WTC11 (cell line): ENCODE data around the gene CHST11. TPM values are rescaled to one million over a fixed set of nuclear protein-coding genes. Genes with fewer than 3 reads are reported as not detected.

Experiments
- ATAC-seq: fragments of 200-7000 bp; cut with Tn5 transposase; 2 replicates; pipeline ENCODE4 v1.10.0; 2021; ENCODE audit warnings: mild to moderate bottlenecking, moderate library complexity
- CTCF ChIA-PET: fragments of 300-600 bp; sonication (Branson Sonifier 250); formaldehyde crosslinking; loops from one replicate; lab custom pipeline; 2021; ENCODE audit warnings: antibody characterized with exemption; lab: Charles Lee
- POLR2A ChIA-PET: fragments of 350-600 bp; sonication (Branson Sonifier 250); formaldehyde crosslinking; loops from one replicate; lab custom pipeline; 2021; ENCODE audit warnings: antibody characterized with exemption; lab: Charles Lee
- DNase-seq: peaks from one replicate; pipeline ENCODE4 v3.0.0; 2021; ENCODE audit warnings: low spot score
- H3K27ac Mint-ChIP-seq: 2 replicates; pipeline ENCODE4 v1.8.0; 2021; ENCODE audit warnings: mixed read lengths
- H3K27me3 Mint-ChIP-seq: 2 replicates; pipeline ENCODE4 v1.8.0; 2021; ENCODE audit warnings: low read depth, mild to moderate bottlenecking, moderate library complexity, mixed read lengths
- H3K36me3 Mint-ChIP-seq: 2 replicates; pipeline ENCODE4 v1.8.0; 2021; ENCODE audit warnings: mixed read lengths
- H3K4me1 Mint-ChIP-seq: 2 replicates; pipeline ENCODE4 v1.8.0; 2022; ENCODE audit warnings: mixed read lengths
- H3K4me3 Mint-ChIP-seq: 2 replicates; pipeline ENCODE4 v1.8.0; 2021; ENCODE audit warnings: mild to moderate bottlenecking, moderate library complexity, mixed read lengths
- H3K9me3 Mint-ChIP-seq: 2 replicates; pipeline ENCODE4 v1.8.0; 2021; ENCODE audit warnings: mixed read lengths
- AFF4 ChIP-seq: sonication (generic); formaldehyde crosslinking; IDR thresholded peaks from 2 replicates; pipeline ENCODE4 v1.8.1; 2023; ENCODE audit warnings: mild to moderate bottlenecking, missing genetic modification reagents, borderline replicate concordance
- ATF1 ChIP-seq: sonication (generic); formaldehyde crosslinking; IDR thresholded peaks from 2 replicates; pipeline ENCODE4 v1.8.1; 2023; ENCODE audit warnings: mild to moderate bottlenecking, moderate library complexity, missing genetic modification reagents
- ATF6 ChIP-seq: sonication (generic); formaldehyde crosslinking; IDR thresholded peaks from 2 replicates; pipeline ENCODE4 v1.8.1; 2023; ENCODE audit warnings: mild to moderate bottlenecking, missing genetic modification reagents
- CDX4 ChIP-seq: fragments of 250-450 bp; sonication (Bioruptor Pico); IDR thresholded peaks from 2 replicates; pipeline ENCODE4 v1.9.0; 2021; ENCODE audit warnings: moderate library complexity, mild to moderate bottlenecking, inconsistent platforms, borderline replicate concordance
- CTCF ChIP-seq: fragments of 200-600 bp; IDR thresholded peaks from 2 replicates; pipeline ENCODE4 v1.8.0; 2022; ENCODE audit warnings: antibody characterized with exemption
- E2F1 ChIP-seq: sonication (generic); formaldehyde crosslinking; IDR thresholded peaks from 2 replicates; pipeline ENCODE4 v1.8.0; 2022; ENCODE audit warnings: mild to moderate bottlenecking, missing genetic modification reagents
- GRHL2 ChIP-seq: fragments of 250-450 bp; sonication (Bioruptor Pico); IDR thresholded peaks from 2 replicates; pipeline ENCODE4 v1.8.0; 2022; ENCODE audit warnings: mild to moderate bottlenecking, moderate library complexity; ENCODE audit not compliant: insufficient replicate concordance, severe bottlenecking
- NFYB ChIP-seq: sonication (generic); formaldehyde crosslinking; conservative IDR thresholded peaks from 2 replicates; pipeline ENCODE4 v1.8.0; 2022; ENCODE audit warnings: low read depth, missing genetic modification reagents
- NR3C1 ChIP-seq: sonication (generic); formaldehyde crosslinking; conservative IDR thresholded peaks from 2 replicates; pipeline ENCODE4 v1.8.1; 2023; ENCODE audit warnings: low read depth, mild to moderate bottlenecking, missing genetic modification reagents
- RELA ChIP-seq: sonication (generic); formaldehyde crosslinking; IDR thresholded peaks from 2 replicates; pipeline ENCODE4 v1.8.1; 2022; ENCODE audit warnings: missing genetic modification reagents, mild to moderate bottlenecking, borderline replicate concordance
- SMAD4 ChIP-seq: sonication (generic); formaldehyde crosslinking; IDR thresholded peaks from 2 replicates; pipeline ENCODE4 v1.8.0; 2022; ENCODE audit warnings: mild to moderate bottlenecking, missing genetic modification reagents
- STAT6 ChIP-seq: sonication (generic); formaldehyde crosslinking; conservative IDR thresholded peaks from 2 replicates; pipeline ENCODE4 v1.8.1; 2023; ENCODE audit warnings: mild to moderate bottlenecking, low read depth, missing genetic modification reagents, moderate library complexity
- USF1 ChIP-seq: sonication (generic); formaldehyde crosslinking; IDR thresholded peaks from 2 replicates; pipeline ENCODE4 v1.8.0; 2022; ENCODE audit warnings: mild to moderate bottlenecking, missing genetic modification reagents
- ZBTB21 ChIP-seq: sonication (generic); formaldehyde crosslinking; IDR thresholded peaks from 2 replicates; pipeline ENCODE4 v1.8.1; 2023; ENCODE audit warnings: mild to moderate bottlenecking, missing genetic modification reagents, borderline replicate concordance
- ZNF138 ChIP-seq: sonication (generic); formaldehyde crosslinking; conservative IDR thresholded peaks from 2 replicates; pipeline ENCODE4 v1.8.1; 2022; ENCODE audit warnings: mild to moderate bottlenecking, moderate library complexity, missing genetic modification reagents
- ZNF263 ChIP-seq: sonication (generic); formaldehyde crosslinking; IDR thresholded peaks from 2 replicates; pipeline ENCODE4 v1.8.1; 2022; ENCODE audit warnings: low read depth, mild to moderate bottlenecking, moderate library complexity, missing genetic modification reagents
- ZNF396 ChIP-seq: fragments of 250-450 bp; sonication (Bioruptor Pico); IDR thresholded peaks from 2 replicates; pipeline ENCODE4 v1.8.0; 2021; ENCODE audit warnings: mild to moderate bottlenecking, moderate library complexity, borderline replicate concordance
- ZNF512 ChIP-seq: sonication (generic); formaldehyde crosslinking; IDR thresholded peaks from 2 replicates; pipeline ENCODE4 v1.8.1; 2022; ENCODE audit warnings: missing genetic modification reagents, borderline replicate concordance
- ZNF671 ChIP-seq: fragments of 250-450 bp; sonication (Bioruptor Pico); IDR thresholded peaks from 2 replicates; pipeline ENCODE4 v1.8.0; 2021; ENCODE audit warnings: mild to moderate bottlenecking
- total RNA-seq: library from RNA; stranded (reverse); gene quantifications from 3 replicates; pipeline ENCODE4 v1.2.3, GENCODE V29; 2021

Gene CHST11
- total RNA-seq, 1 experiment from 2014 or later: 24.2 TPM

- no peak for TF ChIP-seq CTCF
- no peak for TF ChIP-seq GRHL2 (CRISPR knock-in tag)
- no peak for TF ChIP-seq ATF6 (CRISPR knock-in tag)
- TF ChIP-seq ZBTB21: no peak
- no peak for TF ChIP-seq E2F1 (CRISPR knock-in tag)
- no peak for TF ChIP-seq NFYB (CRISPR knock-in tag)
These were observed 82.2 kb downstream of the CHST11 start (continued) for GRCh38 chr12:104538891-104539462.

- ATAC-seq (peak; percentile 55; the same call in 1 of the 2 replicates), DNase-seq (no peak)
- Mint-ChIP-seq H3K36me3 (no peaks in the 10 kb centered on the region; the same call in 1 of the 2 replicates), H3K4me3 (no peak overlapping the region), H3K27ac (peak overlapping the region; percentile 53; the same call in 1 of the 2 replicates), H3K4me1 (peaks cover 35% of the 10 kb centered on the region), H3K9me3 (peaks cover 10% of the 10 kb centered on the region), H3K27me3 (no peaks in the 10 kb centered on the region)
- TF ChIP-seq ZNF396 (CRISPR knock-in tag) (no peak), NFYB (CRISPR knock-in tag) (no peak), SMAD4 (CRISPR knock-in tag) (no peak), ZNF263 (CRISPR knock-in tag) (no peak), ATF1 (no peak), CDX4 (no peak), AFF4 (CRISPR knock-in tag) (no peak), RELA (CRISPR knock-in tag) (no peak), ZNF512 (CRISPR knock-in tag) (no peak), USF1 (CRISPR knock-in tag) (no peak), ZNF671 (CRISPR knock-in tag) (no peak), STAT6 (no peak), NR3C1 (no peak), ZNF138 (CRISPR knock-in tag) (no peak)
- CTCF ChIA-PET: no interaction called here
- POLR2A ChIA-PET: no interaction called here
These were observed 88.1 kb downstream of the CHST11 start for GRCh38 chr12:104544836-104545235.
